ENCODE data around the gene KREMEN2. TPM values are rescaled to one million over a fixed set of nuclear protein-coding genes. Genes with fewer than 3 reads are reported as not detected.

Gene KREMEN2
- total and polyA plus RNA-seq, 9 of the 15 experiments (the other 6 are each of a cell fraction or from before 2014, with no cell fraction given): 0.04 to 7.7 (median 1.5) TPM; not detected in 1

- TF ChIP-seq, protein P1, sequence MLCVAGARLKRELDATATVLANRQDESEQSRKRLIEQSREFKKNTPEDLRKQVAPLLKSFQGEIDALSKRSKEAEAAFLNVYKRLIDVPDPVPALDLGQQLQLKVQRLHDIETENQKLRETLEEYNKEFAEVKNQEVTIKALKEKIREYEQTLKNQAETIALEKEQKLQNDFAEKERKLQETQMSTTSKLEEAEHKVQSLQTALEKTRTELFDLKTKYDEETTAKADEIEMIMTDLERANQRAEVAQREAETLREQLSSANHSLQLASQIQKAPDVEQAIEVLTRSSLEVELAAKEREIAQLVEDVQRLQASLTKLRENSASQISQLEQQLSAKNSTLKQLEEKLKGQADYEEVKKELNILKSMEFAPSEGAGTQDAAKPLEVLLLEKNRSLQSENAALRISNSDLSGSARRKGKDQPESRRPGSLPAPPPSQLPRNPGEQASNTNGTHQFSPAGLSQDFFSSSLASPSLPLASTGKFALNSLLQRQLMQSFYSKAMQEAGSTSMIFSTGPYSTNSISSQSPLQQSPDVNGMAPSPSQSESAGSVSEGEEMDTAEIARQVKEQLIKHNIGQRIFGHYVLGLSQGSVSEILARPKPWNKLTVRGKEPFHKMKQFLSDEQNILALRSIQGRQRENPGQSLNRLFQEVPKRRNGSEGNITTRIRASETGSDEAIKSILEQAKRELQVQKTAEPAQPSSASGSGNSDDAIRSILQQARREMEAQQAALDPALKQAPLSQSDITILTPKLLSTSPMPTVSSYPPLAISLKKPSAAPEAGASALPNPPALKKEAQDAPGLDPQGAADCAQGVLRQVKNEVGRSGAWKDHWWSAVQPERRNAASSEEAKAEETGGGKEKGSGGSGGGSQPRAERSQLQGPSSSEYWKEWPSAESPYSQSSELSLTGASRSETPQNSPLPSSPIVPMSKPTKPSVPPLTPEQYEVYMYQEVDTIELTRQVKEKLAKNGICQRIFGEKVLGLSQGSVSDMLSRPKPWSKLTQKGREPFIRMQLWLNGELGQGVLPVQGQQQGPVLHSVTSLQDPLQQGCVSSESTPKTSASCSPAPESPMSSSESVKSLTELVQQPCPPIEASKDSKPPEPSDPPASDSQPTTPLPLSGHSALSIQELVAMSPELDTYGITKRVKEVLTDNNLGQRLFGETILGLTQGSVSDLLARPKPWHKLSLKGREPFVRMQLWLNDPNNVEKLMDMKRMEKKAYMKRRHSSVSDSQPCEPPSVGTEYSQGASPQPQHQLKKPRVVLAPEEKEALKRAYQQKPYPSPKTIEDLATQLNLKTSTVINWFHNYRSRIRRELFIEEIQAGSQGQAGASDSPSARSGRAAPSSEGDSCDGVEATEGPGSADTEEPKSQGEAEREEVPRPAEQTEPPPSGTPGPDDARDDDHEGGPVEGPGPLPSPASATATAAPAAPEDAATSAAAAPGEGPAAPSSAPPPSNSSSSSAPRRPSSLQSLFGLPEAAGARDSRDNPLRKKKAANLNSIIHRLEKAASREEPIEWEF (CRISPR knock-in tag; IDR thresholded peaks at IDR 0.05): no peak
- TF ChIP-seq ZNF124 (CRISPR knock-in tag; IDR thresholded peaks at IDR 0.05) (no peak), ZNF717 (CRISPR knock-in tag; IDR thresholded peaks at IDR 0.05) (no peak), PPARD (CRISPR knock-in tag; IDR thresholded peaks at IDR 0.05) (no peak), ZNF507 (tag; conservative IDR thresholded peaks at IDR 0.05) (no peak), PHB2 (IDR thresholded peaks at IDR 0.05; ENCODE audit: low read depth) (no peak), ZNF146 (CRISPR knock-in tag; IDR thresholded peaks at IDR 0.05; ENCODE audit: unreplicated experiment) (no peak), ILK (tag; IDR thresholded peaks at IDR 0.05; ENCODE audit: borderline replicate concordance, low read depth) (no peak), PATZ1 (CRISPR knock-in tag; IDR thresholded peaks at IDR 0.05; ENCODE audit: borderline replicate concordance) (no peak), ZNF75A (CRISPR knock-in tag; IDR thresholded peaks at IDR 0.05) (no peak), ZBTB17 (CRISPR knock-in tag; IDR thresholded peaks at IDR 0.05) (no peak), CREB5 (CRISPR knock-in tag; IDR thresholded peaks at IDR 0.05) (no peak)
Measured at GRCh38 chr16:2927010-2927646, 36.9 kb upstream of the KREMEN2 start (continued).

All from K562 (cell line).